Vagina (tissue), 2 donors: ENCODE measurements around the gene VPS9D1. TPM values are rescaled to one million over a fixed set of nuclear protein-coding genes. Genes with fewer than 3 reads are reported as not detected.
"Not testable (repeated sequence)": the region's sequence is repeated elsewhere in the genome, so short reads cannot be mapped to it uniquely, and the experiment has no call there.

Experiments
- DNase-seq, 2 donors: peaks; one replicate each; pipeline ENCODE4 v3.0.0-alpha.2; 2017; ENCODE audit errors: extremely low spot score in 2 of 2
- H3K27ac ChIP-seq: fragments of 200-600 bp; sonication (generic); one replicate; pipeline ENCODE4 v1.5.1; 2019
- H3K27me3 ChIP-seq: fragments of 200-600 bp; sonication (generic); one replicate; pipeline ENCODE4 v1.5.1; 2019
- H3K36me3 ChIP-seq, 2 donors: fragments of 200-600 bp; sonication (generic); one replicate each; pipeline ENCODE4 v1.5.1; 2017 to 2019
- H3K4me1 ChIP-seq: fragments of 200-600 bp; sonication (generic); one replicate; pipeline ENCODE4 v1.5.1; 2019
- H3K4me3 ChIP-seq, 2 donors: fragments of 200-600 bp; sonication (generic); 1 replicate in 1 of 2; 2 replicates in 1 of 2; pipeline ENCODE4 v1.5.1; 2016 to 2019
- H3K9me3 ChIP-seq: fragments of 200-600 bp; sonication (generic); one replicate; pipeline ENCODE4 v1.5.1; 2019
- CTCF ChIP-seq, 3 experiments: fragments of 450-650 bp in 2 of 3; fragments of 200-600 bp in 1 of 3; sonication (generic) in 1 of 3; IDR thresholded peaks; one replicate each; pipeline ENCODE4 v1.5.1; 2017 to 2019; ENCODE audit warnings: antibody characterized with exemption in 3 of 3, mild to moderate bottlenecking in 2 of 3, moderate library complexity in 2 of 3
- POLR2A ChIP-seq, 2 donors: fragments of 450-650 bp; IDR thresholded peaks; one replicate each; pipeline ENCODE4 v1.6.1; 2017; ENCODE audit warnings: antibody characterized with exemption in 2 of 2, mild to moderate bottlenecking in 2 of 2, moderate library complexity in 2 of 2
- POLR2AphosphoS5 ChIP-seq, 2 donors: sonication (generic); formaldehyde crosslinking; IDR thresholded peaks; one replicate each; pipeline ENCODE4 v1.9.0; 2017; ENCODE audit warnings: antibody characterized with exemption in 2 of 2, mild to moderate bottlenecking in 2 of 2, low read depth in 1 of 2; ENCODE audit not compliant: insufficient read depth in 1 of 2
- intact Hi-C: fragments of 100-400 bp; cut with DNase I; formaldehyde crosslinking; loops from one replicate; pipeline ENCODE4 v1.15.1; 2023
- total RNA-seq: library from RNA; depleted of rRNA; stranded (reverse); fragments of >200 nt; gene quantifications from one replicate; pipeline ENCODE4 v1.2.3, GENCODE V29; 2016

Gene VPS9D1
- total RNA-seq, 1 donor from 2014 or later: 10.1 TPM

GRCh38 chr16:89697161-89697615, 23.5 kb downstream of the VPS9D1 start:
- no peak overlapping the region for H3K27ac ChIP-seq
- peaks cover 24% of the 10 kb centered on the region for H3K4me1 ChIP-seq
- DNase-seq: no peak
- H3K36me3 ChIP-seq: peaks cover 0 to 17% of the 10 kb centered on the region in 2 donors
- intact Hi-C loops: no loop called here
- TF ChIP-seq CTCF (IDR thresholded peaks at IDR 0.05) (no peak), POLR2AphosphoS5 (IDR thresholded peaks at IDR 0.05; ENCODE audit: insufficient read depth in 1 of 2, low read depth in 1 of 2) (no peak), POLR2A (IDR thresholded peaks at IDR 0.05) (no peak)
- H3K27me3 ChIP-seq: no peaks in the 10 kb centered on the region
- H3K4me3 ChIP-seq: no peak overlapping the region
- H3K9me3 ChIP-seq: no peaks in the 10 kb centered on the region

GRCh38 chr16:89696670-89697128, 24.0 kb downstream of the VPS9D1 start:
- Histone ChIP-seq H3K4me3 (no peak overlapping the region), H3K9me3 (no peaks in the 10 kb centered on the region), H3K36me3 (peaks cover 0 to 20% of the 10 kb centered on the region in 2 donors), H3K27ac (no peak overlapping the region), H3K27me3 (no peaks in the 10 kb centered on the region), H3K4me1 (peaks cover 20% of the 10 kb centered on the region)
- TF ChIP-seq POLR2A (IDR thresholded peaks at IDR 0.05): no peak
- no peak for TF ChIP-seq POLR2AphosphoS5 (IDR thresholded peaks at IDR 0.05; ENCODE audit: insufficient read depth in 1 of 2, low read depth in 1 of 2)
- TF ChIP-seq CTCF (IDR thresholded peaks at IDR 0.05): no peak
- DNase-seq: no peak
- intact Hi-C loops: no loop called here

- H3K4me3 ChIP-seq: no peak overlapping the region
- no peak for DNase-seq
- peaks cover 17% of the 10 kb centered on the region for H3K4me1 ChIP-seq
- no peak for TF ChIP-seq CTCF (IDR thresholded peaks at IDR 0.05)
- no peak for TF ChIP-seq POLR2A (IDR thresholded peaks at IDR 0.05)
- no peak for TF ChIP-seq POLR2AphosphoS5 (IDR thresholded peaks at IDR 0.05; ENCODE audit: insufficient read depth in 1 of 2, low read depth in 1 of 2)
- intact Hi-C loops: no loop called here
- peaks cover 0 to 25% of the 10 kb centered on the region in 2 donors for H3K36me3 ChIP-seq
- H3K9me3 ChIP-seq: no peaks in the 10 kb centered on the region
- H3K27me3 ChIP-seq: no peaks in the 10 kb centered on the region
- no peak overlapping the region for H3K27ac ChIP-seq
Measured at GRCh38 chr16:89695875-89696669, 24.6 kb downstream of the VPS9D1 start.

GRCh38 chr16:89695086-89695874, 25.4 kb downstream of the VPS9D1 start:
- Histone ChIP-seq H3K4me1 (peaks cover 9% of the 10 kb centered on the region), H3K27ac (no peak overlapping the region), H3K9me3 (no peaks in the 10 kb centered on the region), H3K27me3 (no peaks in the 10 kb centered on the region), H3K36me3 (peaks cover 0 to 25% of the 10 kb centered on the region in 2 donors), H3K4me3 (no peak overlapping the region)
- no peak for DNase-seq
- no peak for TF ChIP-seq POLR2A (IDR thresholded peaks at IDR 0.05)
- no peak for TF ChIP-seq CTCF (IDR thresholded peaks at IDR 0.05)
- TF ChIP-seq POLR2AphosphoS5 (IDR thresholded peaks at IDR 0.05; ENCODE audit: insufficient read depth in 1 of 2, low read depth in 1 of 2): no peak
- intact Hi-C loops: no loop called here

- H3K27ac ChIP-seq, H3K4me3 ChIP-seq, H3K9me3 ChIP-seq, H3K27me3 ChIP-seq, intact Hi-C loops, DNase-seq, H3K4me1 ChIP-seq: not testable (repeated sequence)
- H3K36me3 ChIP-seq: peaks cover 0 to 25% of the 10 kb centered on the region in 2 donors
Measured at GRCh38 chr16:89694784-89695085, 26.0 kb downstream of the VPS9D1 start.
